ENCODE results near the gene SOS1. TPM values are rescaled to one million over a fixed set of nuclear protein-coding genes. Genes with fewer than 3 reads are reported as not detected.

Gene SOS1
- total and polyA plus RNA-seq, 2 of the 13 experiments (the other 11 are each of a cell fraction or from before 2014, with no cell fraction given): 20.8 to 60.4 TPM

DNA sequence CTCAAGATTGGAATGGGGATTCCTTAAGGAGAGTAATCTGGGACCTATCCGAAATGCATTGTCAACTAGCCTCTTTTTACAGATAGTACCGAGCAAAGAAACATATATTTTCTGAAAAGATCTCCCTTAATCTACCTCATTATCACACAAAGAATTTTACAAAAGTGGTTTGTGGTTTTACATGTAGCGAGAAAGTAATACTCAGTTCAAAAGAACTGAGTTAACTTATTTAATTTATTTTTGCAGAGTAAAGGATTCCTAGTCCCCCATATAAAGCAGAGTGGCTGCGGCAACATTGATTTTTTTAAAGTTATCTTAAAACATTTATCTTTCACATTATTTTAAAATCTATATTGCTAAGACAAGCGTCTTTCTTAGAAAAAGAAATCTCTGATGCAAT lies 15.9 kb upstream of the SOS1 start (continued):
- TF ChIP-seq ZNF773 (CRISPR knock-in tag; IDR thresholded peaks at IDR 0.05; ENCODE audit: borderline replicate concordance) (no peak), ZBTB21 (CRISPR knock-in tag; IDR thresholded peaks at IDR 0.05) (no peak)

DNA sequence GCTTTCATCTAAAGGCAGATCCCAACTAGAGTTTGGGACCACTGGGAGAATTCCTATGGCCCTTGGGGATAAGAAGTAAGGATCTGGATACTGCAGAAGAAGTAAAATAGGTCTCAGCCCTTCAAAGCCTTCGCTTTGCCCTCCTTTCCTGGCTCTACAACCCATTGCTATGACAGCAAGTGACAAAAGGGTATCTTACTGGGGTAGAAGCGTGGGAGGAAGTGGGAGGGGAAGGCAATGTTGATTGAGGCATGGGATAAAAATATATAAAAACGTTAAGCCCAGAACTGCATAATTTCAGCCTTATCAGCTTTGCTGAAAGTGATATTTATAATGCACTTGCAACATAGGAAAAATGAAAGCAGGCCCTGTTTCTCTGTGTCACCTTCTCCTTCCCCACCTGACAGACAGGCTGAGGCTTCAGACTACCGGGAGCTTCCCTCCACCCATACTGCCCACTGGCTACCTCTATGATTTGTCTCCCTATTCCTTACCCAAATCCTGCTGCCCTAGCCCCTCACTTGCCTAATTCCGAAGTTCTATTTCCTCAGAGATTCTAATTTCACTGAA lies 14.9 kb upstream of the SOS1 start:
- Histone ChIP-seq H3K4me3 (replicated peaks in 1 of 3; ENCODE audit: insufficient read depth in 1 of 3, low read depth in 2 of 3, low read length in 3 of 3) (no peak overlapping the region), H3K36me3 (replicated peaks in 1 of 2; ENCODE audit: control insufficient read depth in 1 of 2, insufficient read depth in 2 of 2, low read length in 2 of 2) (no peaks in the 10 kb centered on the region), H3K4me1 (ENCODE audit: insufficient read depth, low read length) (peaks cover 64% of the 10 kb centered on the region), H4K20me1 (ENCODE audit: insufficient read depth, low read length) (no peaks in the 10 kb centered on the region), H3K79me2 (ENCODE audit: insufficient read depth, low read length) (no peaks in the 10 kb centered on the region), H3K27me3 (ENCODE audit: control insufficient read depth in 1 of 2, insufficient read depth in 2 of 2, low read length in 2 of 2) (no peaks in the 10 kb centered on the region), H3K9me3 (ENCODE audit: low read length) (no peaks in the 10 kb centered on the region), H2AFZ (ENCODE audit: low read length) (no peak overlapping the region), H3K4me2 (ENCODE audit: low read depth, low read length) (no peak overlapping the region), H3K27ac (ENCODE audit: extremely low read length, insufficient read depth, low read length) (peak overlapping the region; percentile 25), H3K9ac (ENCODE audit: insufficient read depth, low read depth, low read length) (no peak overlapping the region)
- ATAC-seq: no peak
- DNase-seq (ENCODE audit: low spot score): no peak
- intact Hi-C loops (cut with micrococcal nuclease; ENCODE audit: unreplicated experiment) (loop anchor here (10.0 kb wide), 1 partner anchor 261 kb away; the partner anchor contains the start of genes DHX57 and MORN2), in situ Hi-C loops (cut with HindIII; ENCODE audit: extremely low pct_ligation_motif_present, low pct_unique_long_range_greater_than_20kb) (no loop called here)
- BruUV-seq (replicated peaks): no TSS peak
- POLR2A ChIA-PET: interaction anchor here (3.4 kb wide), 1 partner anchor 16 kb away, joined by 36 read pairs; the partner anchor contains the start of gene SOS1
- 78% methylated on average over 5 of the region's 5 CpGs for WGBS (ENCODE audit: low lambda C conversion rate)
- no peak for TF ChIP-seq AGO1 (IDR thresholded peaks at IDR 0.05; ENCODE audit: low read depth, low read length, poor library complexity, severe bottlenecking)
- no peak for TF ChIP-seq GATAD2A (CRISPR knock-in tag; IDR thresholded peaks at IDR 0.05)
- no peak for TF ChIP-seq ZNF225 (CRISPR knock-in tag; IDR thresholded peaks at IDR 0.05)
- no peak for TF ChIP-seq MAFK (conservative IDR thresholded peaks at IDR 0.05 in 1 of 2, IDR thresholded peaks at IDR 0.05 in 1 of 2; ENCODE audit: low read length in 2 of 2)
- TF ChIP-seq DDIT3 (CRISPR knock-in tag; IDR thresholded peaks at IDR 0.05): no peak
- TF ChIP-seq ZNF761 (CRISPR knock-in tag; conservative IDR thresholded peaks at IDR 0.05): no peak
- TF ChIP-seq LCORL (IDR thresholded peaks at IDR 0.05): no peak
- no peak for TF ChIP-seq LCORL (CRISPR knock-in tag; IDR thresholded peaks at IDR 0.05)
- TF ChIP-seq, protein P1, sequence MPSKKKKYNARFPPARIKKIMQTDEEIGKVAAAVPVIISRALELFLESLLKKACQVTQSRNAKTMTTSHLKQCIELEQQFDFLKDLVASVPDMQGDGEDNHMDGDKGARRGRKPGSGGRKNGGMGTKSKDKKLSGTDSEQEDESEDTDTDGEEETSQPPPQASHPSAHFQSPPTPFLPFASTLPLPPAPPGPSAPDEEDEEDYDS (CRISPR knock-in tag; IDR thresholded peaks at IDR 0.05): no peak
- no peak for FAIRE-seq
- CTCF ChIA-PET (ENCODE audit: low intra/inter-chr PET ratio, low total read pairs): no interaction called here

Data from HepG2 (cell line).